ENCODE data around the gene GPX4. TPM values are rescaled to one million over a fixed set of nuclear protein-coding genes. Genes with fewer than 3 reads are reported as not detected.

The GPX4 gene
- total and polyA plus RNA-seq, 2 of the 13 experiments (the other 11 are each of a cell fraction or from before 2014, with no cell fraction given): 535 to 613 TPM

GRCh38 chr19:1093811-1094553, 9.8 kb upstream of the GPX4 start (continued):
- no peak for TF ChIP-seq DR1 (CRISPR knock-in tag; IDR thresholded peaks at IDR 0.05)
- no peak for TF ChIP-seq SRSF4 (IDR thresholded peaks at IDR 0.05; ENCODE audit: low read depth, low read length, poor library complexity, severe bottlenecking)
- no peak for TF ChIP-seq ZNF792 (CRISPR knock-in tag; IDR thresholded peaks at IDR 0.05)
- no peak for TF ChIP-seq ZSCAN20 (CRISPR knock-in tag; IDR thresholded peaks at IDR 0.05; ENCODE audit: borderline replicate concordance)
- no peak for TF ChIP-seq ZNF337 (CRISPR knock-in tag; IDR thresholded peaks at IDR 0.05; ENCODE audit: borderline replicate concordance, low read depth)
- no peak for TF ChIP-seq PHF20 (CRISPR knock-in tag; IDR thresholded peaks at IDR 0.05)
- TF ChIP-seq ZNF619 (CRISPR knock-in tag; IDR thresholded peaks at IDR 0.05): no peak
- TF ChIP-seq ZFP91 (CRISPR knock-in tag; IDR thresholded peaks at IDR 0.05; ENCODE audit: borderline replicate concordance): peak; percentile 49; the same call in 1 of the 2 replicates
- no peak for TF ChIP-seq ZNF160 (CRISPR knock-in tag; IDR thresholded peaks at IDR 0.05)
- TF ChIP-seq ATF7 (IDR thresholded peaks at IDR 0.05): no peak
- TF ChIP-seq ATF7 (CRISPR knock-in tag; IDR thresholded peaks at IDR 0.05): no peak
- TF ChIP-seq ZNF276 (CRISPR knock-in tag; IDR thresholded peaks at IDR 0.05; ENCODE audit: low read depth): no peak
- TF ChIP-seq ZBTB38 (CRISPR knock-in tag; IDR thresholded peaks at IDR 0.05): 0 out of 2 replicates have a peak, but pooled peaks have one; percentile 27
- no peak for TF ChIP-seq NFE2L1 (CRISPR knock-in tag; IDR thresholded peaks at IDR 0.05; ENCODE audit: borderline replicate concordance)
- TF ChIP-seq SP1 (IDR thresholded peaks at IDR 0.05): no peak
- TF ChIP-seq SP1 (CRISPR knock-in tag; IDR thresholded peaks at IDR 0.05): no peak
- TF ChIP-seq FOXC1 (CRISPR knock-in tag; IDR thresholded peaks at IDR 0.05; ENCODE audit: borderline replicate concordance): no peak
- TF ChIP-seq RBM39 (IDR thresholded peaks at IDR 0.05; ENCODE audit: low read depth, low read length, poor library complexity, severe bottlenecking): no peak
- TF ChIP-seq SATB2 (CRISPR knock-in tag; IDR thresholded peaks at IDR 0.05): no peak
- no peak for TF ChIP-seq KDM4B (CRISPR knock-in tag; IDR thresholded peaks at IDR 0.05)
- TF ChIP-seq BRD4 (CRISPR knock-in tag; IDR thresholded peaks at IDR 0.05): peak; percentile 48; the same call in 1 of the 2 replicates
- no peak for TF ChIP-seq RAD21 (CRISPR knock-in tag; IDR thresholded peaks at IDR 0.05)
- no peak for TF ChIP-seq SIX4 (CRISPR knock-in tag; IDR thresholded peaks at IDR 0.05)
- TF ChIP-seq NFKB2 (CRISPR knock-in tag; IDR thresholded peaks at IDR 0.05; ENCODE audit: borderline replicate concordance): 0 out of 2 replicates have a peak, but pooled peaks have one; percentile 35
- TF ChIP-seq KAT8 (CRISPR knock-in tag; IDR thresholded peaks at IDR 0.05): no peak
- TF ChIP-seq THYN1 (CRISPR knock-in tag; IDR thresholded peaks at IDR 0.05; ENCODE audit: borderline replicate concordance, low read depth): no peak
- TF ChIP-seq JUN (CRISPR knock-in tag; IDR thresholded peaks at IDR 0.05): no peak
- no peak for TF ChIP-seq ZNF784 (CRISPR knock-in tag; IDR thresholded peaks at IDR 0.05; ENCODE audit: borderline replicate concordance)
- TF ChIP-seq MED13 (CRISPR knock-in tag; IDR thresholded peaks at IDR 0.05): no peak
